ENCODE measurements around the gene UBFD1. TPM values are rescaled to one million over a fixed set of nuclear protein-coding genes. Genes with fewer than 3 reads are reported as not detected.

The UBFD1 gene
- total RNA-seq, 4 donors from 2014 or later = 26.5 to 142 (median 67.0) TPM

DNA sequence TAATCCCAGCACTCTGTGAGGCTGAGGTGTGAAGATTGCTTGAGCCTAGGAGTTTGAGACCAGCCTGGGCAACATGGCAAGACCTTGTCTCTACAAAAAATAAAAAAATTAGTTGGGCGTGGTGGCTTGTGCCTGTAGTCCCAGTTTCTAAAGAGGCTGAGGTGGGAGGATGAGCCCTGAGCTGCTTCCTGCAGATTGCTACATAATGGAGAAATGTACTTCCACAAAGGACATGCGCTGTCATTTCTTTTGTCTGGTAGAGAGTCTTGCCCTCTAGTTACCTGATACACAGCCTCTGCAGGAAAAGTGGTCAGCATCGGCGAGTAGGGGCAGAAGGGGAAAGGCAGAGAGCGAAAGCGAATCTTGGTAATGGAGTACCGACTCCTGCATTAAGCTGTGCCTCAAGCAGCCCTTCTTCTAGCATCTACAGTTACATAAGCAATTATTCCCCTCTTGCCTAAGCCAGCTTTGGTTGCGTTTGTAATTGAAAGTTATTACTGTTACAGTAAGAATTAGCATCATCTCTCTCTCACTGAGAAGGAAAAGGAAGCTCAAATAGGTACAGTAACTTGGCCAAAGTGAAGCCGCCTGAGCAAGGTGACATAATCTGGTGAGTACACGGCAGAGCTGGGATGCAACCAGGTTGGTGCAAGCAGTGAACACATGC, 28.8 kb upstream of the UBFD1 start:
- no peak for DNase-seq
- Histone ChIP-seq H3K27me3 (no peaks in the 10 kb centered on the region), H3K9me3 (no peaks in the 10 kb centered on the region), H3K36me3 (no peaks in the 10 kb centered on the region), H3K27ac (no peak overlapping the region), H3K4me3 (no peak overlapping the region), H3K4me1 (no peaks in the 10 kb centered on the region)
- no peak for TF ChIP-seq POLR2A (IDR thresholded peaks at IDR 0.05)
- no peak for TF ChIP-seq CTCF (IDR thresholded peaks at IDR 0.05)
- intact Hi-C loops (cut with DNase I; ENCODE audit: low total_unique reads) = no loop called here

- no peaks in the 10 kb centered on the region for H3K27me3 ChIP-seq
- no peak overlapping the region for H3K27ac ChIP-seq
- H3K9me3 ChIP-seq = no peaks in the 10 kb centered on the region
- no peaks in the 10 kb centered on the region for H3K36me3 ChIP-seq
- H3K4me1 ChIP-seq = no peaks in the 10 kb centered on the region
- intact Hi-C loops (cut with DNase I; ENCODE audit: low total_unique reads) = no loop called here
- TF ChIP-seq CTCF (IDR thresholded peaks at IDR 0.05) (no peak), POLR2A (IDR thresholded peaks at IDR 0.05) (no peak)
- no peak overlapping the region for H3K4me3 ChIP-seq
- DNase-seq = no peak
Measured at GRCh38 chr16:23530062-23530461, 27.5 kb upstream of the UBFD1 start.

DNA sequence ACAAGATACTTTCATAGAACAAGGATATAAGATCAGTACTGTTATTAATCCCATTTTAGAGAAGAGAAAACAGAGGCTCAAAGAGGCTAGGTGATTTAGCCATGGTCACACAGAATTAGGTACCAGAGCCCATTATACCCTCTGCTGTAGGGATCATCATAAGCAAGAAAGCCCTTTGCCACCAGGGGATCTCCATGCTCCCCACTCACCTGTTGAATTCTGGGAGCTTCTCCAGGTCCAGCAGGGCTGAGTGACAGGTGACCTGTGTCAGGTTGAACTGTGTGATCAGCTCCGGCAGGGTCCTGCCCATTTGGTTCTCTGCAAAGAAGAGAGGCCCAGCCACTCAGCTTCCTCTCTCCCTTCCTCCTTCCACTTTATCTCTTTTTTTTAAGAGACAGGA, 25.1 kb upstream of the UBFD1 start:
- Histone ChIP-seq H3K36me3 (no peaks in the 10 kb centered on the region), H3K27me3 (no peaks in the 10 kb centered on the region), H3K9me3 (no peaks in the 10 kb centered on the region), H3K4me1 (no peaks in the 10 kb centered on the region), H3K4me3 (no peak overlapping the region), H3K27ac (no peak overlapping the region)
- TF ChIP-seq CTCF (IDR thresholded peaks at IDR 0.05) (no peak), POLR2A (IDR thresholded peaks at IDR 0.05) (no peak)
- no peak for DNase-seq
- intact Hi-C loops (cut with DNase I; ENCODE audit: low total_unique reads) = no loop called here

- no peak for DNase-seq
- H3K4me3 ChIP-seq = no peak overlapping the region
- no peaks in the 10 kb centered on the region for H3K9me3 ChIP-seq
- intact Hi-C loops (cut with DNase I; ENCODE audit: low total_unique reads) = no loop called here
- no peaks in the 10 kb centered on the region for H3K4me1 ChIP-seq
- no peaks in the 10 kb centered on the region for H3K27me3 ChIP-seq
- no peak overlapping the region for H3K27ac ChIP-seq
- no peaks in the 10 kb centered on the region for H3K36me3 ChIP-seq
- no peak for TF ChIP-seq POLR2A (IDR thresholded peaks at IDR 0.05)
Measured at GRCh38 chr16:23534868-23535860, 22.4 kb upstream of the UBFD1 start.

GRCh38 chr16:23535901-23536300, 21.6 kb upstream of the UBFD1 start:
- Histone ChIP-seq H3K27me3 (no peaks in the 10 kb centered on the region), H3K4me3 (no peak overlapping the region), H3K36me3 (no peaks in the 10 kb centered on the region), H3K27ac (no peak overlapping the region), H3K4me1 (no peaks in the 10 kb centered on the region), H3K9me3 (no peaks in the 10 kb centered on the region)
- intact Hi-C loops (cut with DNase I; ENCODE audit: low total_unique reads) = no loop called here
- TF ChIP-seq POLR2A (IDR thresholded peaks at IDR 0.05) = no peak
- TF ChIP-seq CTCF (IDR thresholded peaks at IDR 0.05) = no peak
- no peak for DNase-seq
